ENCODE measurements around the gene NTRK1.
A peak's percentile ranks its signal among the peaks of the same experiment; 100 is the strongest.

Gene NTRK1

GRCh38 chr1:156910309-156910782, 49.7 kb downstream of the NTRK1 start:
- DNase-seq (ENCODE audit: insufficient read length, low spot score) = peak; percentile 79
- peak; percentile 67 for TF ChIP-seq CTCF (IDR thresholded peaks at IDR 0.05; ENCODE audit: insufficient read depth, missing control alignments)
- FAIRE-seq = no peak

- no peak for FAIRE-seq
- TF ChIP-seq CTCF (IDR thresholded peaks at IDR 0.05; ENCODE audit: insufficient read depth, missing control alignments) = no peak
- DNase-seq (ENCODE audit: insufficient read length, low spot score) = no peak
These were observed 51.1 kb downstream of the NTRK1 start for GRCh38 chr1:156911577-156912298.

DNA sequence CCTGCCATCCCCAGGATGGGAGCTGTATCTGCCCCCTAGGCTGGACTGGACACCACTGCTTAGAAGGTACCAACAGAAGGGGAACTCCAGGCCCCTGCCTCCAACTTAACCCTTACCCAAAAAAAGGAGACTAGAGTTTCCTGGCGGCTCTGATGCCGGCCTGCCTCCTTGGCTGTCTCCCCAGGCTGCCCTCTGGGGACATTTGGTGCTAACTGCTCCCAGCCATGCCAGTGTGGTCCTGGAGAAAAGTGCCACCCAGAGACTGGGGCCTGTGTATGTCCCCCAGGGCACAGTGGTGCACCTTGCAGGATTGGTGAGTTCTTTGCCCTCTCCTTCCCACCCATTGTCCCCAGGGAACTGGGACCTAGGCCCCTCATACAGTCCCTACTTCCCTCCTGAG, 51.6 kb downstream of the NTRK1 start:
- FAIRE-seq = no peak
- no peak for DNase-seq (ENCODE audit: insufficient read length, low spot score)
- TF ChIP-seq CTCF (IDR thresholded peaks at IDR 0.05; ENCODE audit: insufficient read depth, missing control alignments) = no peak

DNA sequence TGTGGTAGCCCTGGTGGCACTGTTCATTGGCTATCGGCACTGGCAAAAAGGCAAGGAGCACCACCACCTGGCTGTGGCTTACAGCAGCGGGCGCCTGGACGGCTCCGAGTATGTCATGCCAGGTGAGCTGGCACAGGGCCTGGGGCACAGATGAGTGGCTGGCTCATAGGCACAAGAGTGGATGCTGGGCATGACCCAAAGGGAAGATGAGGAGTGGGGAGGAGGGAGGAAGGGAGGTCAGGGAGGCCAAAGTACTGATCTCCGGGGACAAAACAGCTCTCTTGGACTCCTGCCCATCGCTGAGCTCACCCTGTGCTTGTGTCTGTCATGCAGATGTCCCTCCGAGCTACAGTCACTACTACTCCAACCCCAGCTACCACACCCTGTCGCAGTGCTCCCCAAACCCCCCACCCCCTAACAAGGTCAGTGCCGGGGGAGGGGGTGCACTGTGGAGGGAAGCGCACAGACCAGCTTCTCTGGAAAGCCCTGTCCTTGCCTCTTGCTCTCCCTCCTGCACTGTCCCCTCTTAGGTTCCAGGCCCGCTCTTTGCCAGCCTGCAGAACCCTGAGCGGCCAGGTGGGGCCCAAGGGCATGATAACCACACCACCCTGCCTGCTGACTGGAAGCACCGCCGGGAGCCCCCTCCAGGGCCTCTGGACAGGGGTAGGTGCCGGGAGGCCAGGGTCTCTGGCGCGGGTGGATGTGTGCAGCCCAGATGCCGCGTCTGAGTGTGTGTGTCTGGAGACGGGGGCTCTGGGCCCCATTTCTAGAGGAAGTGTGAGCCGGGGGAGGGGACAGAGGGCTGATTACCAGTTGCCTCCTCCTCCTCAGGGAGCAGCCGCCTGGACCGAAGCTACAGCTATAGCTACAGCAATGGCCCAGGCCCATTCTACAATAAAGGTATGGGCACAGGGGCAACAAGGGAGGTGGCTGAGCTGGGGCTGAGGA, 52.5 kb downstream of the NTRK1 start:
- no peak for TF ChIP-seq CTCF (IDR thresholded peaks at IDR 0.05; ENCODE audit: insufficient read depth, missing control alignments)
- FAIRE-seq (no peak), DNase-seq (ENCODE audit: insufficient read length, low spot score) (no peak)

DNA sequence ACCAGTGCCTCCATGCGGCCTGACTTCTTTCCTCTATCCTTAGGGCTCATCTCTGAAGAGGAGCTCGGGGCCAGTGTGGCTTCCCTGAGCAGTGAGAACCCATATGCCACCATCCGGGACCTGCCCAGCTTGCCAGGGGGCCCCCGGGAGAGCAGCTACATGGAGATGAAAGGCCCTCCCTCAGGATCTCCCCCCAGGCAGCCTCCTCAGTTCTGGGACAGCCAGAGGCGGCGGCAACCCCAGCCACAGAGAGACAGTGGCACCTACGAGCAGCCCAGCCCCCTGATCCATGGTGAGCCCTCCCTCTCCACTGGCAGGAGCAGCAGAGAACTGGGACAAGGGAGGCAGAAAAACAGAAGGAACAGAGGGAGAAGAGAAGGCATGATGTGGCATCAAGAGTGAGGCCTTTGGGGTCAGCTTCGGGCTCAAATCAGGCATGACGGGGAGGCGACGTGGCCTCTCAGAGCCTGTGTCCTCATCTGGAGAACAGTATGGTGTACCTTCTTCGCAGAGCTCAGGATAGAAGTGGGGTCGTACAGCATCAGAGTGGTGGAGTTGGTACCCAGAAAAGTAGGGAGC, 53.2 kb downstream of the NTRK1 start:
- TF ChIP-seq CTCF (IDR thresholded peaks at IDR 0.05; ENCODE audit: insufficient read depth, missing control alignments) = no peak
- FAIRE-seq = no peak

GRCh38 chr1:156914440-156914856, 53.8 kb downstream of the NTRK1 start:
- FAIRE-seq (no peak), DNase-seq (ENCODE audit: insufficient read length, low spot score) (no peak)
- no peak for TF ChIP-seq CTCF (IDR thresholded peaks at IDR 0.05; ENCODE audit: insufficient read depth, missing control alignments)

More for the DNA sequence above, 53.2 kb downstream of the NTRK1 start:
- DNase-seq (ENCODE audit: insufficient read length, low spot score) = no peak
